GM12875 (cell line): ENCODE measurements around the gene NUP133.
"Not testable (repeated sequence)": the region's sequence is repeated elsewhere in the genome, so short reads cannot be mapped to it uniquely, and the experiment has no call there.

Experiments used
- H3K4me3 ChIP-seq: one replicate; pipeline ENCODE4 v1.5.1; 2011; ENCODE audit warnings: low read depth, low read length, control low read depth
- TF ChIP-seq, protein P1 (sequence below): IDR thresholded peaks from 2 replicates; pipeline ENCODE4 v1.5.1; 2011; ENCODE audit warnings: low read depth, mild to moderate bottlenecking, control low read depth, inconsistent platforms, low read length, moderate library complexity, borderline replicate concordance; ENCODE audit not compliant: insufficient read depth

The NUP133 gene

DNA sequence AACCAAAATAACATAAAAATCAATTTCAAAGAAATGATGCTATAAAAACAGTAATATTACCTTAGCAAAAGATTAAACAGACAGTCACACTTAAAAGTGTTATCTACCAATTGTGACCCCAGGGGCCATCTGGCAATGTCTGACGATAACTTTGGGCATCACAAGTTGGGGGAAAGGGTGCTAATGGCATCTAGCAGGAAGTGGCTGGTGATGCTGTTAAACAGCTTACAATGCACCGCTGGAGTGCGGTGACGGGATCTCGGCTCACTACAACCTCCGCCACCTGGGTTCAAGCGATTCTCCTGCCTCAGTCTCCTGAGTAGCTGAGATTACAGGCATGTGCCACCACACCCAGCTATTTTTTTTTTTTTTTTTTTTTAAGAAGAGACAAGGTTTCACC lies 27.6 kb downstream of the NUP133 start:
- no peak overlapping the region for H3K4me3 ChIP-seq
- TF ChIP-seq, protein P1, sequence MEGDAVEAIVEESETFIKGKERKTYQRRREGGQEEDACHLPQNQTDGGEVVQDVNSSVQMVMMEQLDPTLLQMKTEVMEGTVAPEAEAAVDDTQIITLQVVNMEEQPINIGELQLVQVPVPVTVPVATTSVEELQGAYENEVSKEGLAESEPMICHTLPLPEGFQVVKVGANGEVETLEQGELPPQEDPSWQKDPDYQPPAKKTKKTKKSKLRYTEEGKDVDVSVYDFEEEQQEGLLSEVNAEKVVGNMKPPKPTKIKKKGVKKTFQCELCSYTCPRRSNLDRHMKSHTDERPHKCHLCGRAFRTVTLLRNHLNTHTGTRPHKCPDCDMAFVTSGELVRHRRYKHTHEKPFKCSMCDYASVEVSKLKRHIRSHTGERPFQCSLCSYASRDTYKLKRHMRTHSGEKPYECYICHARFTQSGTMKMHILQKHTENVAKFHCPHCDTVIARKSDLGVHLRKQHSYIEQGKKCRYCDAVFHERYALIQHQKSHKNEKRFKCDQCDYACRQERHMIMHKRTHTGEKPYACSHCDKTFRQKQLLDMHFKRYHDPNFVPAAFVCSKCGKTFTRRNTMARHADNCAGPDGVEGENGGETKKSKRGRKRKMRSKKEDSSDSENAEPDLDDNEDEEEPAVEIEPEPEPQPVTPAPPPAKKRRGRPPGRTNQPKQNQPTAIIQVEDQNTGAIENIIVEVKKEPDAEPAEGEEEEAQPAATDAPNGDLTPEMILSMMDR: no peak

DNA sequence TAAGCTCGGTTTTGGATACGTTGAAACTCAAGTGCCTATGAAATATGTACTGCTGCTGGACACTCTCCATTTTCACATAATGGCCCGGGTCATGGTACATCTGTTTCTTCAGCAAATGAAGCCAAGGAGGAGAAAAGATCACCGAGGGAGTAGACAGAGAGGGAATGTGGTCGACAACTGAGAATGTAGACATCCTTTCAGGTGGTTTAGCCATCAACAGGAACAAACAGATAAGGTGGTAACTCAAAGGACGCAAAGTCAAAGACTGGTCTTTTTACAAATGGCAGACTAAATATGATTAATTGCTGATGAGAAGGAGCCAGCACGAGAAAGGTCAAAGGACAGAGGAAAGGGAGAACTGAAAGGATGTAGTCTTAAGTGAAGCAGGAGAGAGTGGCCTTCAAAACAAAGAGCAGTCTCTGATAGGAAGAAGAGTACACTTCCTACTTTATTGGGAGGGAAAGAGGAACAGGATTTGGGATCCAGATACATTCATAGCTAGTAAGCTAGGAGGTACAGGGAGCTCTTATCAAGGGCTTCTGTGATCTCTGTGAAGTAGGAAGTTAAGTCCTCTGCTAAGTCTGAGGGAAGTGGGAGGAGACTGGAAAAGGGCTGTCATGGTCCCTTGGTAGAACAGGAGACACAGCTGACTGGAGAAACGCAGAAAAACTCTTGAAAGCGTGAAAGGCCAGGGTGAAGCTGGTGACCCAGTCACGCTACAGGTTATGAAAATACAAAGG lies 28.3 kb downstream of the NUP133 start:
- TF ChIP-seq, protein P1: no peak
- no peak overlapping the region for H3K4me3 ChIP-seq

DNA sequence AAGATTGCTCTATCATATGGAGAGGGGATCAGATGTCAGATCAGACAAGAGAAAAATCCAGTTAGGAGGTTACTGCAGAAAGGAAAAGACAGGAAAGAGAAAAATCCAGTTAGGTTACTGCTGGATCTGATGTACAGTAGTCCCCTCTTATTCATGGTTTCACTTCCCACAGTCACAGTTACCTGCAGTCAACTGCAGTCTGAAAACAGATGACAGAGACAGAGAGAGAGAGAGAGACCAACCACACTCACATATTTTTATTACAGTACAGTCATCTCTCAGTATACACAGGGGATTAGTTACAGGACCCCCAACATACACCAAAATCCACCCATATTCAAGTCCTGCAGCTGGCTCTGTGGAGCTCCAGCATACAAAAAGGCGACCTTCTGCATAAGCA lies 29.3 kb downstream of the NUP133 start:
- no peak overlapping the region for H3K4me3 ChIP-seq
- TF ChIP-seq, protein P1: no peak

DNA sequence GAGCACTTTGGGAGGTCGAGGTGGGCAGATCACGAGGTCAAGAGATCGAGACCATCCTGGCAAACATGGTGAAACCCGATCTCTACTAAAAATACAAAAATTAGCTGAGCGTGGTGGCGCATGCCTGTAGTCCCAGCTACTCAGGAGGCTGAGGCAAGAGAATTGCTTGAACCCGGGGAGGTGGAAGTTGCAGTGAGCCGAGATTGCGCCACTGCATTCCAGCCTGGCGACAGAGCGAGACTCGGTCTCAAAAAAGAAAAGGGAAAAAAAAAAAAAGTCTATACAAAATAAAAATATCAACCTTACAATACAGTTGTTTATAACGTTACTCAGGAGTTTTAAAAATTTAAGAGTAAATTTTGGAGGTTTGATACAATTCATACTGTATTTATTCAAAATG lies 32.3 kb downstream of the NUP133 start:
- not testable (repeated sequence) for H3K4me3 ChIP-seq

DNA sequence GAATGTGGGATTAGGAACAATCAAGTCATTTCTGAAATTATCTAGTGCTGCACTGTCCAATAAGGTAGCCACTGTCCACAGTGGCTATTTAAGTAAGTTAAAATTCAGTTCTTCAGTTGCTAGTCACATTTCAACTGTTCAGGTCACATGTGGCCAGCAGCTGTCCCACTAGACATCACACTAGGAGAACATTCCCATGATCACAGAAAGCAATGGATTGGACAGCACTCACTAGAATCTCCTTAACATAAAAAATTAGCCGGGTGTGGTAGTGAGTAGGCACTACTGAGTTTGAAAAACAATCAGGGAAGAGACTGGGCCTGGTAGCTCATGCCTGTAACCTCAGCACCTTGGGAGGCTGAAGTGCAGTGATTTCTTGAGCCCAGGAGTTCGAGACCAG lies 33.6 kb downstream of the NUP133 start:
- TF ChIP-seq, protein P1: no peak
- H3K4me3 ChIP-seq: no peak overlapping the region

DNA sequence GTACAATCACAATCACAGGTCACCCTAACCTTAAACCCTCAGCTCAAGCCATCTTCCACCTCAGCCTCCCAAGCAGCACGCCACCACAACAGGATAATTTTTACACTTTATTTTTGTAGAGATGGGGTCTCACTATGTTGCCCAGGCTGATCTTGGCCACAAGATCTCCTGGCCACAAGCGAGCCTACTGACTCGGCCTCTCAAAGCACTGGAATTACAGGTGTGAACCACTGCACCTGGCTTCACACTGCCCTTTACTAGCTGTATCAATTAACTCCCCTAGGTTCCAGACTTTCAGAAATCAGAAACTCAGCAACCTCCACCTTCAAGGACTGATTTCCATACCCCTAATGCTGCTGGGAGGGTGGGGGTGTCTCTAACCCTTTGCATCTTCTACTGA lies 37.0 kb downstream of the NUP133 start:
- TF ChIP-seq, protein P1: no peak
- no peak overlapping the region for H3K4me3 ChIP-seq

DNA sequence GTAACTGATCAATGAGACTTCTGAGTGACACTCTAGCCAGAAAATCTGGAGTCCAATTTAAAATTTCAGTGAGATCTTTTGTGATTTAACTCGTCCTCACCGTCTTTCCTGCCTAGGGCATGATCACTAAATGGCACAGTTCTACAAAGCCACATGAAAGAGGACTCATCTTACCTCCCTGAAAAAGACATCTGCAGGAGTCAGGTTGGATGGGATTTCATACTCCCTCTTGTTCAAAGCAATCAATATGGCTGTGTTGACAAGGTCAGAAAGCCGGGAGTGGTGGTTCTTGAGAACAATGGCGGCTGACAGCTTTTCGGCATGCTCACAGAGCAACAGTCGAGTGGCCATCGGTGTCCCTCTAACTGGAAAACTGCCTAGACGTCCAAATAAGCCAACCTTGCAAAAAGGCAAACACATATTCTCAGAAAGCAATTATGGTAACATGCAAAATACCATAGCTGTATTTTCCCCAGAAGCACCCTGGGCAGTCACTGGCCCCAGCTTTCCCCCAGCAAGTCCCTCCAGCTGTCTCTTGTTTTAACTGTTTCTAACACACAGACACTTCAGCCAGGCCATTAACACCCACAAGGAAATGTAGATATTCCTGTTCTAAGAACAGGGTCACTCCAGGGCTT lies 37.6 kb downstream of the NUP133 start:
- TF ChIP-seq, protein P1: no peak
- no peak overlapping the region for H3K4me3 ChIP-seq
